Measurements from ENCODE around the gene TBC1D5. TPM values are rescaled to one million over a fixed set of nuclear protein-coding genes. Genes with fewer than 3 reads are reported as not detected.
"Not testable (repeated sequence)": the region's sequence is repeated elsewhere in the genome, so short reads cannot be mapped to it uniquely, and the experiment has no call there.

Gene TBC1D5
- total RNA-seq, 1 donor = 145 TPM

DNA sequence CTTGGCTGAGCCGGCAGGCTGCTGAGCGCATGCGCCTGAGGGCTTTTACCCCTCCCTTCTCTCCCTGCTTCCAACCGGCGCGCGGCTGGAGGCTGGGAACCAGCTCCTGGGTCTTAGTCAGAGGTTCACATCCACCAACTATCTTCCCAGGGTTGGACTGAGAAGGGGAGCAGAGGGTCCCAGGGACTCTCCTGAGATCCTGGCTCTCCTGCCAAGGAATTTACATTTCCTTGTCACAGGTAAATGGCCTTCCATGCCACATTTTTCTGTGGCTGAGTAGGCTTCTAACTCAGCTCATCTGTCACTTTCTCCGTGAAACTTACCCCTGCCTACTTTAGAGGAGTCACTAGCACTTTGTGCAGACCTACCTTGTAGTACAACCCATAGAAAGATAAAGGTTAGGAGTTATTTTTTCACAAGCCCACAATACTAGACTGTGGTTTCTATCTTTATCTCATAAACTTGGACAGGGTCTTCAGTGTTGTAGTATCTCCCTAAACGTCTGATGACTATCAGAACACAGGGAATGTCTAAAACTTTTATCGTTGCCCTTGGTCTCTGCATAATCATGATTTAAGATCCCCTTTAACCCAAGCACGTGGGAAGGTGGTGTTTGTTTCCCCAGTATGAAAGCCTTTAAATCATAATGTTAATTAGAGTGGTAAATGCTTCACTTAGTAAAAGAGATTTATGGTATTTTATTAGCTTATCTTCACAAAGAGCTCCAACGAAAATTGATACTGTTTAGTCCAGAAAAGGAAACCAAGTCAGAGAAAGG lies 638 bp upstream of the TBC1D5 start:
- TF ChIP-seq, protein P1, sequence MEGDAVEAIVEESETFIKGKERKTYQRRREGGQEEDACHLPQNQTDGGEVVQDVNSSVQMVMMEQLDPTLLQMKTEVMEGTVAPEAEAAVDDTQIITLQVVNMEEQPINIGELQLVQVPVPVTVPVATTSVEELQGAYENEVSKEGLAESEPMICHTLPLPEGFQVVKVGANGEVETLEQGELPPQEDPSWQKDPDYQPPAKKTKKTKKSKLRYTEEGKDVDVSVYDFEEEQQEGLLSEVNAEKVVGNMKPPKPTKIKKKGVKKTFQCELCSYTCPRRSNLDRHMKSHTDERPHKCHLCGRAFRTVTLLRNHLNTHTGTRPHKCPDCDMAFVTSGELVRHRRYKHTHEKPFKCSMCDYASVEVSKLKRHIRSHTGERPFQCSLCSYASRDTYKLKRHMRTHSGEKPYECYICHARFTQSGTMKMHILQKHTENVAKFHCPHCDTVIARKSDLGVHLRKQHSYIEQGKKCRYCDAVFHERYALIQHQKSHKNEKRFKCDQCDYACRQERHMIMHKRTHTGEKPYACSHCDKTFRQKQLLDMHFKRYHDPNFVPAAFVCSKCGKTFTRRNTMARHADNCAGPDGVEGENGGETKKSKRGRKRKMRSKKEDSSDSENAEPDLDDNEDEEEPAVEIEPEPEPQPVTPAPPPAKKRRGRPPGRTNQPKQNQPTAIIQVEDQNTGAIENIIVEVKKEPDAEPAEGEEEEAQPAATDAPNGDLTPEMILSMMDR (IDR thresholded peaks at IDR 0.05; ENCODE audit: insufficient read depth, low read length) = no peak
- peak overlapping the region; percentile 77 for H3K4me3 ChIP-seq (ENCODE audit: low read depth, low read length)
- DNase-seq (ENCODE audit: low read depth) = no peak

DNA sequence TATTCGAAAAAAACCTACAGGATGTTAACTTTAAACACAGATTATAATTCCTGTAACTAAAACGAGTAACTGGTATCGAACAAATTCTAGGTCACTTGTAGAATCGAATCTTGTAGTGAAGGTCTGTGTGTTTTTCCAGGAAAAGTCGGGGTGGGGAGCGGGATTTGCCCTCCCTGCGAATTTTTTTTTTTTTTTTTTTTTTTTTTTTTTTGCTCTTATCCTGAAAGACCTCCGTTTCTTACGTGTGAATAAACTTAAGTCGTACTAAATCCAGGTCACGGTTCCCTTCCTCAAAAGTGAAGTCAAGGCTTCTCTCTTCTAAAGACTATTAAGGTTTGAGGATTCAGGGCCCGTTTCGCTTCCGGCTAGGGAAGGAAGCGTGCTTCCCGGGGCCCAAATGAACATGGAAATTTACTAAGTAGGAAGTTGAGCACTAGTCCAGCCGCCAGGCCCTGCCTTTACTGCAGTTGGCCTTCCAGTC lies 770 bp downstream of the TBC1D5 start:
- H3K4me3 ChIP-seq (ENCODE audit: low read depth, low read length) = peak overlapping the region; percentile 77
- DNase-seq (ENCODE audit: low read depth) = peak; percentile 69
- TF ChIP-seq, protein P1 (IDR thresholded peaks at IDR 0.05; ENCODE audit: insufficient read depth, low read length) = no peak

DNA sequence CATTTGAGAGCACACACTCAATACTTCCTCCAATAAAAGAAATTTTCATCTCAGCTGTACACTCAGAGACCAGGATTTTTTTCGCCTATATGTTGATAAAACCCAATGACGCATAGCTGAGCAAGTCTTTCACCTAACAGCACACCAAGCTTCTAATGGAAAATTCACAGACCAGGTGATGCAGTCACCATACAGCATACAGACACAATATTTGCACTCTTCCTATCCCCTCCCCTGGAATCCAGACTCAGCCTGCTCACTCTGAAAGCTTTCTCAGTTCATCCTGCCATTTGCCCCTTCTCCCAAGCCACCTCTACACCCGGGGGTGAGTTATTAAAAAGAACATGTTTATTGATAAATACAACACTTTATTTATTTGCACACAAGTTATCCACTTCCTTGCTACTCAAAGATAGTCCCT lies 1.7 kb downstream of the TBC1D5 start:
- DNase-seq (ENCODE audit: low read depth) = peak; percentile 58
- TF ChIP-seq, protein P1 (IDR thresholded peaks at IDR 0.05; ENCODE audit: insufficient read depth, low read length) = no peak
- H3K4me3 ChIP-seq (ENCODE audit: low read depth, low read length) = peak overlapping the region; percentile 77

DNA sequence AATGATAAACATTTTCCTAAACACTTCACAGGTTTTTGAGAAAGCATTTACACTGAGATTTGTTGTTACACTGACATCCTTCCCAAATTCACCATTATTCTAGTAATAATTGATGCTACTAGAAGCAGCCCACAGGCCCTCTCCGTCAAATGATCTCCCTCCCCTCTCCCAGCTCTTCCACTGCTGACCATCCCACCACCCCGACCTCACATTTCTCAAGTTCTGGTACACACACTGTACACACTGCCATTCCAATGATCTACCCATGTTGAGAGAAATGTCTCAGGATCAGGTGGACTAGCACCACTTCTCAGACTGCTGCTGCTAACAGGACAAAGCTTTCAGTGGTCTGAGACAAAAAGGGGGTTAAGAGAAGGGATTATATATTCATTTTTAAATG lies 3.5 kb downstream of the TBC1D5 start:
- no peak overlapping the region for H3K4me3 ChIP-seq (ENCODE audit: low read depth, low read length)
- TF ChIP-seq, protein P1 (IDR thresholded peaks at IDR 0.05; ENCODE audit: insufficient read depth, low read length) = no peak
- DNase-seq (ENCODE audit: low read depth) = no peak

DNA sequence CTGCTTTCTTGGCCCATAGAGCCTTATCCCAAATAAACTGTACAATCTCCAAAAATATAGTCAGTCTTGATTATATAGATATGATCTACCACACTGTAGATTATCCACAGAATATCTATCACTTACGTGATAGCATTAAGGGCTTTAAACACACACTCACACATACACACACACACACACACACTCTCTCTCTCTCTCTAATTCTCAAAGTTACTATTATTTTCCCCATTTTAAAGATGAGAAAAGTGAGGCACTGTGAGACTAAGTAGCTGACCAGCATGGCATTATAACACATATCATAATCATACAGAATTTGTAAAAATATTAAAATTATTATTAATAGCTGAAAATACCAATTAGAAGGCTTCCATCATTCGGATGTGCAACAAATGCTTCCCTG lies 4.2 kb downstream of the TBC1D5 start:
- H3K4me3 ChIP-seq (ENCODE audit: low read depth, low read length) = no peak overlapping the region
- no peak for DNase-seq (ENCODE audit: low read depth)
- TF ChIP-seq, protein P1 (IDR thresholded peaks at IDR 0.05; ENCODE audit: insufficient read depth, low read length) = no peak

DNA sequence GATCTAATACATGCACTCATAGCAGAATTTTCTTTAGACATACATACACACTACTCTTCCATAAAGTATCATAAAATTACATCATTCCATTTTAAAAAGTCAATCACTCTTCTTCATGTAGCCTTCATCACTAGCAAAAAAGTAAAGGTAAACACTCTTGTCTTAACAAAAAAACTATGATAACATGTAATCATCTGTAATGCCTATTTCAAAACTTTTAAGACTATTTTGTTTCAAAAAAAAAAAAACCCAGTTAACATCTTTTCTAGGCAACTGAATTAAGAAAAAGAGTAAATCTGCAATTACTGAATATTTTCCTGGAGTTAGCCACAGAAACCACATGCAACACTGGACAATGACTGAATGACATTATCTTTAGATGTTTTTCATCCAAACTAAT lies 4.8 kb downstream of the TBC1D5 start:
- TF ChIP-seq, protein P1 (IDR thresholded peaks at IDR 0.05; ENCODE audit: insufficient read depth, low read length) = no peak

DNA sequence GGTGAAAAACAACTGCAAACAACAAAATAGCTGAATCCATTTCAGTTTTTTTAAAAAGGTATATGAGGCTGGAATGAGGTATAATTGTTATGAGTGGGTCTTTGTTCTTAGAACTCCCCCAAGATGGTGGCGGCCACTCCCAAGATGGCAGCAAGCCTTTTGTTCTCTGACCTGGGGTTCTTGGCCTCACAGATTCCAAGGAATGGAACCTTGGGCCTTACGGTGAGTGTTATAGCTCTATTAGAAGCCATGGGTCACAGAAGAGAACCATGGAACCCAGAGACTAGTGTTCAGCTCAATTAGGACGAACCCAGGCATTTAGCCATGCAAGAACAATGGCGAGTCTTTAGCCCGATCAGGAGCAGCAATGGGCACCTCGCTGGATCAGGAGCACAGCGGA lies 7.1 kb downstream of the TBC1D5 start:
- H3K4me3 ChIP-seq (ENCODE audit: low read depth, low read length); DNase-seq (ENCODE audit: low read depth): not testable (repeated sequence)

More for the DNA sequence above, 4.8 kb downstream of the TBC1D5 start:
- DNase-seq (ENCODE audit: low read depth) = no peak
- H3K4me3 ChIP-seq (ENCODE audit: low read depth, low read length) = no peak overlapping the region
